HG03442 (cell line): Measurements from ENCODE around the gene HOXA3.

Experiments used
- ATAC-seq: cut with Tn5 transposase; IDR thresholded peaks from one replicate; pipeline ENCODE4 v1.9.1; 2021; ENCODE audit warnings: mild to moderate bottlenecking, moderate library complexity; ENCODE audit not compliant: unreplicated experiment

Gene HOXA3

GRCh38 chr7:27179503-27180430 is 27.4 kb upstream of the HOXA3 start:
- ATAC-seq: no peak

GRCh38 chr7:27179030-27179429 is 26.6 kb upstream of the HOXA3 start:
- ATAC-seq: no peak

GRCh38 chr7:27178366-27178765 is 26.0 kb upstream of the HOXA3 start:
- no peak for ATAC-seq

- ATAC-seq: no peak
These were observed 25.5 kb upstream of the HOXA3 start for GRCh38 chr7:27177795-27178320.

- no peak for ATAC-seq
These were observed 24.8 kb upstream of the HOXA3 start for GRCh38 chr7:27176962-27177794.

DNA sequence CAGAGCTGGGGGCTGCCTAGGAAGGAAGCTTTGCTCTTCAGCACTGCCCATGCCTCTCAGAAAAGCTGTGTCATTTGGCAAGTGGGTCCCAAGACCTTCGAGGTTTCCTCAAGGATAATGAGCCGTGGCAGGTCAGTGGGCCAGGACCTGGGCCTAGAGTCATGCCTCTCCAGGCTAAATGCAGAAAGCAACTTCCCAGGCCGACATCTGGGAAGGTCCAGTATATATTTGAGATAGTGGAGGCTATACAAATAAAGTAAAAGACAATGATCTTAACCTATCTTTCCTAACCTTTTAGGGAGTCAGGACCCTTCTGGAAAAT is 24.1 kb upstream of the HOXA3 start:
- no peak for ATAC-seq

DNA sequence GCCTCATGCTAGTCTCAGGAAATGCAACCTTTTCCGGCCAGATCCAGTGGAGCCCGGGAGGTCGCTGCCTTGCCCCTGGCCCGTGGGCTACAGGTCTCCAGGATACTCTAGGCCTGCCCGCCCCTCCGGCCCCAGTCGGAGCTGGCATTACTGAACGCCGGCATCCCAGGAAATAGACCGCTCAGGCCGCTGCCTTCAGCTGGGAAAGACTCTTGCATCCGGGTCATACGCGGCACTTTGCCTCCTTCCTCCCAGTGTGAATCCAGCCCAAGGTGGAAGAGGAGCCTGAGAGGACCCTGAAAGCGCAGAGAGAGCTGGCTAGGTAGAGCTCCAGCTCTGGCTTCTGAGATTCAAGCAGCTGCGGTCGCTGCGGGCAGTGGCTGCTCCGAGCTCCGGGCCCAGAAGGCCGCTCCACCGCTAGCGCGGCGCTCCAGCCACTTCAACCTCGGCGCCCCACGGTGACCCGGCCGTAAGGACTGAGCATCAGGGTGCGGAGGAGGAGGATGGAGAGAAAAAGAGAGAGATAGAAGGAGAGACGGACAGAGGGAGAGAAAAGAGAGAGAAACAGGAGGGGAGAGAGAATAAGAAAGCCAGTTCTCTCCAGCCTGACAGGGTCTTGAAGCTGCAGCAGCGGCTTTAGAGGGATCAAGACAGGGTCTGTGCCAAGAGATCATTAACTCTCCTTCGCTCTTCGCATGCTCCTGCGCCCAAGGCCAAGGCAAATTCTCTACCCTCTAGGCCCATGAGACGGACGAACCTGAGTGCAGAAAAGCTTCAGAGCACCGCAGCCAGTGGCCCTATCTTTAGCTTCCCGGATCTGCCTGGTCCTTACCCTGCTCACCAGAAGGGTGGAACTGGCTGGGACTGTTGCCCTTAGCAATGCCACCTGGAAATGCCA is 23.5 kb upstream of the HOXA3 start:
- ATAC-seq: no peak

GRCh38 chr7:27174874-27175625 is 22.7 kb upstream of the HOXA3 start:
- no peak for ATAC-seq

DNA sequence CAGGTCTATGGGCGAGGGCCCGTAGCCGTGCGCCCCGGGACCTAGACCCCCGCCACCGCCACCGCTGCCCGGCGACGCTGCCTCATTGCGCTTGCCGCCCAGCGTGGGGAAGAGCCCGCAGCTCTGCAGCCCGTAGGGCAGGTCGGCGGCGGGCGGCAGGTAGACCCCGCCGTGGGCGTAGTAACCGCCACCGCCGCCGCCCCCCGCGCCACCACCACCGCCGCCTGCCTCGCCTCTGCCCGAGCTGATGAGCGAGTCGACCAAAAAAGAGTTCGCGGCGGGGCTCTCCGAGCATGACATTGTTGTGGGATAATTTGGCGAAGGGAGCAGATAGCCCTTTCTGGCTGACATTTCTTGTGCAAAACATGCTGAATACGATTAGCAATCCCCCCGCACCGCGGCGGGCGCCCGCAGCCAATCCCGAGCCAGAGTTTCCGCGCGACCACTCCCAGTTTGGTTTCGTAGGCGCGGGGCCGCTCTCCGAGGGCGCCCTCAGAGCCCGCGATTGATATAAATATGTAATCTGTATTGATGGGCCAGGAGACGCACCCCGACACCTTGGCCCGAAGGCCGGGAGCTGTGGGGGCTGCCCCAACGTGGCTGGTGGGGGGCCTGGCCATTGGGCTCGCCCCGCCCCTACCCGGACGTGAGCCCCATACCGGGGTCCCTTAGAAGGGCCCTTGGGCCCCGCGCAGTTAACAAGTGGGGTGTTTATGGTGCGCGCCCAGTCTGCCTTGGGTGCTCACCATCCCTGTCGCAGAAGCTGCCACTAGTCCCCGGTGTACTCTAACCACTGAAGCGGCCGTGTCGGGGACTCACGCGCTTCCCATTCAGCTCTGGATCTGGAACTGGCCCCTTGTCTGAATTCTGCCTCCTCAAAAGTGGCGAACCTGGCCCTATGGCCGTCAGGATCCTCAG is 21.8 kb upstream of the HOXA3 start, which contains the start of gene HOXA10:
Gene HOXA10 (minus strand): TSS at position 365 of the 918 bp plus-strand sequence. CDS start 14 bp downstream, at position 351.
- no peak for ATAC-seq

- no peak for ATAC-seq
These were observed 21.1 kb upstream of the HOXA3 start for GRCh38 chr7:27173511-27173955.

DNA sequence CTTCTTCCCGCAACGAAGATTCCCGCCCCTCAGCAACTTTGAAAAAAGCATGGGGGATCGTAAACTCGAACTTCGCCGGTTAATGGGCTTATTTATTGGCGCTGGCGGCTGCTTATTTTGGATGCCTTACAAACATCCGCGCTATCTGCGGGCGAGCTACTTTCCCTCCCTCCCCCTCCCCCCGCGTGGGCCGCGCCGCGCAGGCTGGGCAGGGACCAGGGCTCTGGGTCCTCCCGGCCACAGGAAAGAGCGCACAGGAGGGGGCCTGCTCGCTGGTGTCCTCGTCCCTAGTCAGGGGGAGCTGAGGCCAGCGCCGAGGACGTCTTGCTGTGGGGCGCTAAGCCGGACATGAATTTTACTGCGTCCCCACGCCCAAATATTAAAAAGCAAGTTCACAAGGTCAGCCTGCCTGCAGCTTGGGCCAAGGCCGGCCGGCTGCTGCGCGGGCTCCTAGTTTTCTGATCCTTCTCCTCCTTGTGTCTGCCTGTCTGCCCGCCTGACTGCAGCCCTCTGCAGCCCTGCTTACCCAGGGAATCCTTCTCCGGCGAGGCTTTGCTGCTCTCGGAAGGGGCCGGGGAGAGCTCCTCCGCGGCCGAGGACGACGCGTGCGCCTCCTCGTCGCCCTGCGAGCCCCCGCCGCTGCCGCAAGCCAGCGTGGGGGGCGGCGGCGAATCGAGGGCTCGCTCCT is 20.6 kb upstream of the HOXA3 start:
- ATAC-seq: no peak

DNA sequence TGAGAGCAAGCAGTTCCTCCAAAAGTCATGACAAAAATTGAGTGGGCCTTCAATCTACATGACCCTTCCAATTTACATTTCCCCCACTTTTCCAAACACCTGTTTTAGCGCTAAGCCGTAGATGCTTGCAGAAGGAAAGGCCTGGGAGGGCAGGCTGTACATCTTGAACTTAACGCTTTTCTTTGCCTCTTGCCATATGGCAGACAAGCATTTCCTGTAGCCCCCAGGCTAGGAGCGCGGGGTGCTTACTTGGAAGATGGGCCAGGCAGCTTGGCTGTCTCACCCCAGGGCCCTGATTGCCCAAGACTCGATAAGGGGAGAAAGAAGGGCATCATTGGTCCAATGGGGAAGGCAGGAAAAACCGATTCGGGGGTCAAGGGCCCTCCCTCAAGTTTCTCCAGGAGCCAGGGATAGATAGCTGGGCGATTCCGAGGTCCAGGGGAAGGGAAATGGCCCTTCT is 20.0 kb upstream of the HOXA3 start:
- no peak for ATAC-seq

DNA sequence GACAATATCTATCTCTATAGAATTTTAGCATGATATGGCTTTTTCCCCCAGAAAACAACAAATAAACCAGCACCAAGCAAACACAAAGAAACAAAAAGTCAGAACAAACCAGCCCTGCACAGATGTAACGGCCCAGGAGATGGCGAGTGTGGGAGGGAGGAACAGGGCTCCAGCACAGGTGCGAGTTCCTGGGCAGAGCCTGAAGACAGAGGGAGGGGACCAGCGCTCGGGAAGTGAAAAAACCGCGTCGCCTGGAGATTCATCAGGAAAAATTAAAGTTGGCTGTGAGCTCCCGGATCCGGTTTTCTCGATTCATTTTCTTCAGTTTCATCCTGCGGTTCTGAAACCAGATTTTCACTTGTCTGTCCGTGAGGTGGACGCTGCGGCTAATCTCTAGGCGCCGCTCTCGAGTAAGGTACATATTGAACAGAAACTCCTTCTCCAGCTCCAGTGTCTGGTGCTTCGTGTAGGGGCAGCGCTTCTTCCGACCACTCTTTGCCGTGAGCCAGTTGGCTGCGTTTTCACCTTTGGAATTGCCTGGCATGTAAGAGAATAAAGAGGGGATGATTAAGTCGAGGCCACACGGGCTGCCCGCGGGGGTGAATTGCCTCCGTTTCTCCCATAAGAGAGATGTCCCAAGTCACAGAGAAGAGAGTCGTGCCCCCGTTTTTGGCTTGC is 19.4 kb upstream of the HOXA3 start:
- no peak for ATAC-seq

GRCh38 chr7:27171325-27171636 is 18.9 kb upstream of the HOXA3 start:
- no peak for ATAC-seq

DNA sequence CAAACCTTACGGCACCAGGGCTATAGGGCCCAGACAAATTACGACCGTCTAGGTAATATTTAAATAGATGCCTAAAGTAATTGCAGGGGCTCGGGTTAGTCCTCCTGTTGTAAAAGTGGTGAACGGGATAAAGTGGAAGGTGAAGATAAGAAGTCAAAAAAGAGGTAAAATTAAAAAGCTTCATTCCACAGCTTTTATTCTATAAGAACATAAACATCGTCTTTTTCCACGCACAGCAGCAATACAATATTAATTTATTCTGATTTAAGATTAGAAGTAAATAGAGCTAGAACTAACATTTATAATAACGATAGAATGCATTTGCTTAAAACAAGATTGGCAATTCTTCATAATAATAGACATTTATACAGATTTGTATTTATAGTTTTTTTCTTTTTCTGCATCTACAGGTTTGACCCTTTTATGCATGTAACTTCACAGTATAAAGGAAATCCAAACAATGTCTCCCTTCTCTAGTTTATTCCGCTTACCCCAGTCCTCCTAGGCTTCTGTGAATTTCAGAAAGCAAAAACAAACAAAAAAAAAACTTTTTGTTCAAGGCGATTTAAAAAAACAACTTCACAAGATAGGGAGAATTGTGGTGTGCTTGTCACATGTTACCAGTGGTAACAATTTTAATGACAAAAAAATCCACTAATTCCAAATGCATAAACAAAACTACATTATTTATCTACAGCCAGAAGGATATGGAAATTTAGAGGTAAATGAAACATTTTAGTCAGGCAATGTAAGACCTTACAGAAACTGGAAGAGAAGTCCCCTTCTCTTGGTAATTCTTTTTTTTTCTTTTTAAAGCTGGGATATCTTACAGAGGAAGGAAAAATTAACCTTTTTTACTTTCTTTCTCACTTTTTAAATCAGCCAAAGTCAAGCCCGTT is 18.3 kb upstream of the HOXA3 start:
- no peak for ATAC-seq

DNA sequence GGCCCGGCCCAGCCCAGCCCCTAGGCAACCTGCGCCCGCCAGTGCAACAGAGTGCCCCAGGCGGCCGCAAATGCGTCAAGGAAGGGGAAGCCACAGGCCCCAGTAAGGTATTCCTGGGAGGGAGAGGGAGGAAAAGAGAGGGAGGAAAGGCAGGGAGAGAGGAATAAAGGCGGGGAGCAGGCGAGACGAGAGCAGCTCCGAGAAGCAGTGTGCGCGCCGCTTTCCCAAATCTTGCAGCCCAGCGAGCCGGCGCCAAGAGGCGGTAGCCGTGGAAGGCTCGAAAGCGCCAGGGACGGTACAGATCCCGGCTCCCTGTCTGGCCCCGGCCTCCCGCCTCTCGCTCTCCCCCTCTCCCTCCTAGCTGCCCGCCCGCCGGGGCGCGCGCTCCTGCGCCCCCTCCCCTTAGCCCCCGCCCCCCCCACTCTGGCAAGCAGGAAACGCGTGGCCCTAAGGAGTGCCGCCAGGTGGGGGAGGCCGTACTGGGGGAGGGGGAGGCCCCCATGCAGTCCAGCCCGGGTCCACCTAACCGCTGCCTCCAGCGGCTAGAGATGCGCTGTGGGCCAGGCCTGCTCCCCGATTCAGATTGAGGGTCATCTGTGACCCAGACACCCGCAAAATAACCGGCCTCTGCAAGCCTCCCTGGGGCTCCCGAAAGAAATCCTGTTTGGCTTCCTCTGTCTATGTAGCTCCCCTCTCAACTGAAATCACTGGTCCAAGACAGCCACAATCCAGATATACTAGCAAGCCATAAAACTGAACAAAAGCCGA is 17.5 kb upstream of the HOXA3 start:
- no peak for ATAC-seq
